ENCODE measurements around the gene LENEP. TPM values are rescaled to one million over a fixed set of nuclear protein-coding genes. Genes with fewer than 3 reads are reported as not detected.

The LENEP gene
- total RNA-seq, 2 experiments from 2014 or later, result 0.78 to 2.3 TPM

- no peak for DNase-seq (ENCODE audit: low spot score)
- H3K4me2 ChIP-seq (ENCODE audit: low read length), result no peak overlapping the region
- no peaks in the 10 kb centered on the region for H3K36me3 ChIP-seq (ENCODE audit: insufficient read depth, low read length)
- no TSS peak for BruUV-seq (replicated peaks)
- no peaks in the 10 kb centered on the region for H3K9me2 ChIP-seq (ENCODE audit: insufficient read depth, low read length)
- ChIA-PET POLR2A (no interaction called here), CTCF (ENCODE audit: unreplicated experiment) (no interaction called here)
- no peak overlapping the region for H3K27ac ChIP-seq (ENCODE audit: low read depth, low read length, poor library complexity, severe bottlenecking)
- H2AFZ ChIP-seq (ENCODE audit: low read length), result no peak overlapping the region
- H3K9me3 ChIP-seq (ENCODE audit: low read length), result no peaks in the 10 kb centered on the region
- H3K79me2 ChIP-seq (ENCODE audit: insufficient read depth, low read depth, low read length), result no peaks in the 10 kb centered on the region
- H4K20me1 ChIP-seq (ENCODE audit: insufficient read depth, low read length), result no peaks in the 10 kb centered on the region
- TF ChIP-seq EZH2phosphoT487 (IDR thresholded peaks at IDR 0.05; ENCODE audit: borderline replicate concordance, low read depth, low read length), result no peak
- no peak for TF ChIP-seq CTCF (conservative IDR thresholded peaks at IDR 0.05; ENCODE audit: low read length)
- H3K4me3 ChIP-seq (ENCODE audit: low read depth, low read length, poor library complexity, severe bottlenecking), result no peak overlapping the region
- H3K4me1 ChIP-seq (ENCODE audit: insufficient read depth, low read length, poor library complexity, severe bottlenecking), result no peaks in the 10 kb centered on the region
- intact Hi-C loops (cut with micrococcal nuclease; ENCODE audit: unreplicated experiment), result no loop called here
Measured at GRCh38 chr1:155030243-155030795, 36.9 kb downstream of the LENEP start.

- no peaks in the 10 kb centered on the region for H4K20me1 ChIP-seq (ENCODE audit: insufficient read depth, low read length)
- H3K9me3 ChIP-seq (ENCODE audit: low read length), result no peaks in the 10 kb centered on the region
- DNase-seq (ENCODE audit: low spot score), result no peak
- BruUV-seq (replicated peaks), result no TSS peak
- no peak overlapping the region for H3K27ac ChIP-seq (ENCODE audit: low read depth, low read length, poor library complexity, severe bottlenecking)
- no peak overlapping the region for H3K4me2 ChIP-seq (ENCODE audit: low read length)
- TF ChIP-seq EZH2phosphoT487 (IDR thresholded peaks at IDR 0.05; ENCODE audit: borderline replicate concordance, low read depth, low read length), result no peak
- TF ChIP-seq CTCF (conservative IDR thresholded peaks at IDR 0.05; ENCODE audit: low read length), result no peak
- no peaks in the 10 kb centered on the region for H3K9me2 ChIP-seq (ENCODE audit: insufficient read depth, low read length)
- no peaks in the 10 kb centered on the region for H3K4me1 ChIP-seq (ENCODE audit: insufficient read depth, low read length, poor library complexity, severe bottlenecking)
- H3K4me3 ChIP-seq (ENCODE audit: low read depth, low read length, poor library complexity, severe bottlenecking), result no peak overlapping the region
- CTCF ChIA-PET (ENCODE audit: unreplicated experiment), result no interaction called here
- no peaks in the 10 kb centered on the region for H3K79me2 ChIP-seq (ENCODE audit: insufficient read depth, low read depth, low read length)
- intact Hi-C loops (cut with micrococcal nuclease; ENCODE audit: unreplicated experiment), result no loop called here
- H2AFZ ChIP-seq (ENCODE audit: low read length), result no peak overlapping the region
- H3K36me3 ChIP-seq (ENCODE audit: insufficient read depth, low read length), result no peaks in the 10 kb centered on the region
- POLR2A ChIA-PET, result no interaction called here
Measured at GRCh38 chr1:155030899-155031298, 37.5 kb downstream of the LENEP start.

DNA sequence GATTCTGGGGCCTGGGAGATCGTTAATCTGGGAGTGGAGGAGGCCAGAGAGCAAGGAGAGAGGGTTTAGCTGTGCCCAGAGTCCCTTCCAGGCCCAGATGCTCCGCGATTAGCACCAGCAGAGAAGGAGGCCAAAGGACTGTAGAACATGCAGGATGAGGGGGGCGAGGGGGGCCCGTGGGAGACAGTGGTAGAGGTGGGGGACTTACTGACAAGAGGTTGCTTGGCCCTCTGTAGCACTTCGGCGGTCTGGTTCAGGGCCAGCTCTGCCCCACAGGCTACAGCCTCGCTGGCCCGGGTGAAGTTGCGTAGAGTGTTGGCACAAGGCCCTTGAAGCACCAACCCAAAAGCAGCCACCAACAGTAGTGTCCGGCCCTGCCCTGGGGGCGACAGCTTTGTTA lies 39.5 kb downstream of the LENEP start:
- no peak overlapping the region for H3K4me3 ChIP-seq (ENCODE audit: low read depth, low read length, poor library complexity, severe bottlenecking)
- no peak overlapping the region for H3K4me2 ChIP-seq (ENCODE audit: low read length)
- no peaks in the 10 kb centered on the region for H3K36me3 ChIP-seq (ENCODE audit: insufficient read depth, low read length)
- TF ChIP-seq EZH2phosphoT487 (IDR thresholded peaks at IDR 0.05; ENCODE audit: borderline replicate concordance, low read depth, low read length) (no peak), CTCF (conservative IDR thresholded peaks at IDR 0.05; ENCODE audit: low read length) (no peak)
- intact Hi-C loops (cut with micrococcal nuclease; ENCODE audit: unreplicated experiment), result no loop called here
- no peak for DNase-seq (ENCODE audit: low spot score)
- H3K9me2 ChIP-seq (ENCODE audit: insufficient read depth, low read length), result no peaks in the 10 kb centered on the region
- ChIA-PET POLR2A (no interaction called here), CTCF (ENCODE audit: unreplicated experiment) (interaction anchor here (0.6 kb wide), 1 partner anchor 18 kb away, joined by 5 read pairs; no protein-coding TSS in a partner anchor)
- no peaks in the 10 kb centered on the region for H3K79me2 ChIP-seq (ENCODE audit: insufficient read depth, low read depth, low read length)
- no peaks in the 10 kb centered on the region for H3K9me3 ChIP-seq (ENCODE audit: low read length)
- BruUV-seq (replicated peaks), result no TSS peak
- no peak overlapping the region for H2AFZ ChIP-seq (ENCODE audit: low read length)
- H3K27ac ChIP-seq (ENCODE audit: low read depth, low read length, poor library complexity, severe bottlenecking), result no peak overlapping the region
- H4K20me1 ChIP-seq (ENCODE audit: insufficient read depth, low read length), result no peaks in the 10 kb centered on the region
- H3K4me1 ChIP-seq (ENCODE audit: insufficient read depth, low read length, poor library complexity, severe bottlenecking), result no peaks in the 10 kb centered on the region
